DND-41 (cell line): Measurements from ENCODE around the gene TRAF1.
A peak's percentile ranks its signal among the peaks of the same experiment; 100 is the strongest.

Experiments
- ATAC-seq: fragments of 200-7000 bp; cut with Tn5 transposase; 3 replicates; pipeline ENCODE4 v1.9.1; 2021; ENCODE audit warnings: low read depth; ENCODE audit not compliant: insufficient read depth
- DNase-seq: peaks from one replicate; pipeline ENCODE4 v3.0.0-alpha.2; 2020
- H2AFZ ChIP-seq: 2 replicates; pipeline ENCODE4 v1.6.0; 2012; ENCODE audit warnings: low read depth, low read length
- H3K27ac ChIP-seq: 2 replicates; pipeline ENCODE4 v1.5.1; 2012; ENCODE audit warnings: low read length, inconsistent platforms
- H3K27me3 ChIP-seq: fragments of 200-600 bp; sonication (generic); 2 replicates; pipeline ENCODE4 v1.6.0; 2012; ENCODE audit warnings: low read length, mild to moderate bottlenecking, inconsistent platforms; ENCODE audit not compliant: insufficient read depth, poor library complexity
- H3K36me3 ChIP-seq: 2 replicates; pipeline ENCODE4 v1.5.1; 2012; ENCODE audit warnings: low read length, inconsistent platforms; ENCODE audit not compliant: insufficient read depth
- H3K4me1 ChIP-seq: 2 replicates; pipeline ENCODE4 v1.5.1; 2012; ENCODE audit warnings: mild to moderate bottlenecking, low read length; ENCODE audit not compliant: insufficient read depth
- H3K4me2 ChIP-seq: 2 replicates; pipeline ENCODE4 v1.6.0; 2012; ENCODE audit warnings: mild to moderate bottlenecking, moderate library complexity, low read length, inconsistent platforms; ENCODE audit not compliant: insufficient read depth
- H3K4me3 ChIP-seq, 2 experiments: fragments of 200-600 bp in 1 of 2; shearing (Covaris generic) in 1 of 2; 2 replicates each; pipeline ENCODE4 v1.5.1; 2012 to 2016; ENCODE audit warnings: inconsistent platforms in 2 of 2, low read length in 2 of 2, mild to moderate bottlenecking in 2 of 2, low read depth in 1 of 2, moderate library complexity in 1 of 2
- H3K79me2 ChIP-seq: 2 replicates; pipeline ENCODE4 v1.6.0; 2012; ENCODE audit warnings: low read length, inconsistent platforms; ENCODE audit not compliant: insufficient read depth
- H3K9ac ChIP-seq: 2 replicates; pipeline ENCODE4 v1.6.0; 2012; ENCODE audit warnings: low read depth, mild to moderate bottlenecking, inconsistent platforms, low read length, moderate library complexity
- H3K9me3 ChIP-seq: 2 replicates; pipeline ENCODE4 v1.5.1; 2012; ENCODE audit warnings: low read length, moderate library complexity, mild to moderate bottlenecking, inconsistent platforms; ENCODE audit not compliant: insufficient read depth, severe bottlenecking
- H4K20me1 ChIP-seq: 2 replicates; pipeline ENCODE4 v1.6.0; 2012; ENCODE audit warnings: low read length; ENCODE audit not compliant: insufficient read depth
- EZH2 ChIP-seq: IDR thresholded peaks from 3 replicates; pipeline ENCODE4 v1.6.1; 2012; ENCODE audit warnings: borderline replicate concordance, low read depth, mild to moderate bottlenecking, moderate library complexity, low read length, inconsistent platforms; ENCODE audit not compliant: severe bottlenecking
- TF ChIP-seq, protein P1 (sequence below): IDR thresholded peaks from 2 replicates; pipeline ENCODE4 v1.5.1; 2012; ENCODE audit warnings: borderline replicate concordance, low read length, moderate library complexity, mild to moderate bottlenecking; ENCODE audit not compliant: poor library complexity, severe bottlenecking; ENCODE audit errors: extremely low read depth

Gene TRAF1

GRCh38 chr9:120857481-120857880 is 69.1 kb downstream of the TRAF1 start:
- H3K9me3 ChIP-seq = no peaks in the 10 kb centered on the region
- ATAC-seq (no peak), DNase-seq (no peak)
- no peak overlapping the region for H3K4me2 ChIP-seq
- no peak overlapping the region for H2AFZ ChIP-seq
- H3K27ac ChIP-seq = no peak overlapping the region
- no peaks in the 10 kb centered on the region for H3K4me1 ChIP-seq
- H3K79me2 ChIP-seq = no peaks in the 10 kb centered on the region
- TF ChIP-seq EZH2 = no peak
- TF ChIP-seq, protein P1, sequence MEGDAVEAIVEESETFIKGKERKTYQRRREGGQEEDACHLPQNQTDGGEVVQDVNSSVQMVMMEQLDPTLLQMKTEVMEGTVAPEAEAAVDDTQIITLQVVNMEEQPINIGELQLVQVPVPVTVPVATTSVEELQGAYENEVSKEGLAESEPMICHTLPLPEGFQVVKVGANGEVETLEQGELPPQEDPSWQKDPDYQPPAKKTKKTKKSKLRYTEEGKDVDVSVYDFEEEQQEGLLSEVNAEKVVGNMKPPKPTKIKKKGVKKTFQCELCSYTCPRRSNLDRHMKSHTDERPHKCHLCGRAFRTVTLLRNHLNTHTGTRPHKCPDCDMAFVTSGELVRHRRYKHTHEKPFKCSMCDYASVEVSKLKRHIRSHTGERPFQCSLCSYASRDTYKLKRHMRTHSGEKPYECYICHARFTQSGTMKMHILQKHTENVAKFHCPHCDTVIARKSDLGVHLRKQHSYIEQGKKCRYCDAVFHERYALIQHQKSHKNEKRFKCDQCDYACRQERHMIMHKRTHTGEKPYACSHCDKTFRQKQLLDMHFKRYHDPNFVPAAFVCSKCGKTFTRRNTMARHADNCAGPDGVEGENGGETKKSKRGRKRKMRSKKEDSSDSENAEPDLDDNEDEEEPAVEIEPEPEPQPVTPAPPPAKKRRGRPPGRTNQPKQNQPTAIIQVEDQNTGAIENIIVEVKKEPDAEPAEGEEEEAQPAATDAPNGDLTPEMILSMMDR = no peak
- no peaks in the 10 kb centered on the region for H4K20me1 ChIP-seq
- no peak overlapping the region for H3K4me3 ChIP-seq
- no peak overlapping the region for H3K9ac ChIP-seq
- H3K36me3 ChIP-seq = peaks cover 89% of the 10 kb centered on the region
- no peaks in the 10 kb centered on the region for H3K27me3 ChIP-seq

- ATAC-seq (no peak), DNase-seq (no peak)
- H3K79me2 ChIP-seq = no peaks in the 10 kb centered on the region
- H3K27me3 ChIP-seq = no peaks in the 10 kb centered on the region
- no peaks in the 10 kb centered on the region for H3K4me1 ChIP-seq
- no peaks in the 10 kb centered on the region for H4K20me1 ChIP-seq
- H2AFZ ChIP-seq = no peak overlapping the region
- H3K27ac ChIP-seq = no peak overlapping the region
- no peak overlapping the region for H3K4me3 ChIP-seq
- H3K36me3 ChIP-seq = peaks cover 87% of the 10 kb centered on the region
- no peaks in the 10 kb centered on the region for H3K9me3 ChIP-seq
- H3K9ac ChIP-seq = no peak overlapping the region
- TF ChIP-seq, protein P1 = no peak
- TF ChIP-seq EZH2 = no peak
- H3K4me2 ChIP-seq = no peak overlapping the region
Observed at GRCh38 chr9:120856700-120857099, 69.9 kb downstream of the TRAF1 start.

DNA sequence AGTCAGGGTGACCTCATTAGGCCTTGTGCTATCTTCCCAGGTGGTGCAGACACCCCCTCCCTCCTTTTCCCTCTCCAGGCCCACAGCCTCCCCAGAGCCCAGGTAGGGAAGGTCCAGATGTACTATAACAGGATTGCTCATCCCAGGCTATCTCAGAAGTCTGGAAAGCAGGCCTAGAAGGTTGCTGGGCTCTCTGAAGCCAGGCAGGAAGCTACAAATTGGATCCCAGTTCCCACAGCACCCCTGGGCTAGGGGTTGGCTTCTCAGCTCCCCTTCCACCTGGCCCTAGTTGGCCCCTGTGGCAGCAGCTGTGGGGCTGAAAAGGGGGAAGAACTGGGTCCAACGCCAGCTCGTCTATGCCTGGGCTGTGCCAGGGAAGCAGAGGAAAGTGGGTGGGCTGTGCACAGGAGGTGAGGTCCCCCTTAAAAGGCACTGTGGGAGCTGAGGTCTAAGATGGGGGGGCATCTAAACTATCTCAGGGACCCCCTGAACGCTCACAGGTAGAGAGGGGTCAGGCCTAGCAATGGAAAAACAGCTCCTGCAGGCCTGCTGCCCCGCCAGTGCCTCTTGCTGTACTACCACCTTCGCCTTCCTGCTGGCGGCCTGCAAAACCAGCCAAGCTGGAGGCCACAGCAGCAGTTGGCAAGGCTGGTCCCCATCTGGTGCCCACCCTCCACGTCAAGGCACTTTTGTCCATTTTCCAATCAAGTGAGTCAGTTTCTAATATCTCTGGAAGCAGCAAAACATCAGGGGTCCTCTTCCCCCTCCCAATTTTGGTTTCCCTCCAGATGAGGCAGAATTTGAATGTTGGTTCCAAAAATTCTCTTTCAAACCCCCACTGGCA is 70.5 kb downstream of the TRAF1 start:
- H3K27ac ChIP-seq = no peak overlapping the region
- H3K4me1 ChIP-seq = no peaks in the 10 kb centered on the region
- no peak overlapping the region for H2AFZ ChIP-seq
- no peaks in the 10 kb centered on the region for H3K9me3 ChIP-seq
- no peak overlapping the region for H3K4me2 ChIP-seq
- no peak for DNase-seq
- TF ChIP-seq, protein P1 = no peak
- TF ChIP-seq EZH2 = no peak
- H3K27me3 ChIP-seq = no peaks in the 10 kb centered on the region
- H4K20me1 ChIP-seq = no peaks in the 10 kb centered on the region
- no peak overlapping the region for H3K4me3 ChIP-seq
- no peak overlapping the region for H3K9ac ChIP-seq
- peak; percentile 16 for ATAC-seq
- H3K36me3 ChIP-seq = peaks cover 87% of the 10 kb centered on the region
- H3K79me2 ChIP-seq = no peaks in the 10 kb centered on the region
